ENCODE results near the gene TRIM37.

GRCh38 chr17:59145571-59146096, 39.0 kb upstream of the TRIM37 start:
- no peak for TF ChIP-seq ATF2 (CRISPR knock-in tag; IDR thresholded peaks at IDR 0.05; ENCODE audit: borderline replicate concordance, low read depth)
- TF ChIP-seq STAT6 (CRISPR knock-in tag; conservative IDR thresholded peaks at IDR 0.05; ENCODE audit: low read depth), result no peak
- TF ChIP-seq CTCF (IDR thresholded peaks at IDR 0.05), result no peak
- no peak for TF ChIP-seq USF2 (CRISPR knock-in tag; IDR thresholded peaks at IDR 0.05)
- TF ChIP-seq CREB1 (CRISPR knock-in tag; IDR thresholded peaks at IDR 0.05), result no peak
- TF ChIP-seq GRHL2 (CRISPR knock-in tag; IDR thresholded peaks at IDR 0.05; ENCODE audit: insufficient replicate concordance, severe bottlenecking), result no peak

All from WTC11 (cell line).